ENCODE data around the gene PEDS1. TPM values are rescaled to one million over a fixed set of nuclear protein-coding genes. Genes with fewer than 3 reads are reported as not detected.

The PEDS1 gene
- total and polyA plus RNA-seq, 2 of the 8 experiments (the other 6 are each of a cell fraction or from before 2014, with no cell fraction given): 28.9 to 75.9 TPM

DNA sequence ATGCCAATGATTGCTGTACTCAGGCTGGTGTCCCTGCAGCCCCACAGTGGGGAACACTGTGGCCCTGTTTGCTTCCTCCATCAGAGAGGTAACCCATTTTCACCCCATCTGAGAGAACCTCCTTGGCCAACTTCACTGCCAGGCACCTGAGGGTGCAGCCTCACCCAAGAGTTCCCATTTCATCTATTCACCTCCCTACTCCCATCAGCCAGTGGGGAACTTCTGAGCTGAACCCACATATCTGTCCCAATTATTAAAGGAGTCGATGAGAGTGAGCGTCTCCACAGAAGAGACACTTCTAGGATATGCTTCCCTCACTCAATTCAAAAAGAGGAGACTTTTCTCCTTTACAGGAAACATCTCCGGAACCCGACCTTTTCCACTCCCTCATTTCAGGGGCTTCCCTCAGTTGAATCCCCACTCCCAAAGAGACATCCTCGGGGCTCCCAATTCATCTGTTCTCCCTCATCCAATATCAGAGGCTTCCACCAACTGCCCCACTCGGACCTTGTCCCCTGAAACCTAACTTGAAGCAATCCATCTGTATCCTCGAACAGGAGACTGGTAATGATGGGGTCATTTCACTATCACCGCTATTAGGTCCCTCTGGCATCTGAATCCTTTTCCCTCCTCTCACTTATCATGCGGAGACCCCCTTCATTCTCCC lies 41.6 kb downstream of the PEDS1 start (continued):
- no peak for TF ChIP-seq SAP30 (IDR thresholded peaks at IDR 0.05; ENCODE audit: insufficient read depth, insufficient replicate concordance, low read length)
- TF ChIP-seq RAD21 (IDR thresholded peaks at IDR 0.05 in 1 of 2, conservative IDR thresholded peaks at IDR 0.05 in 1 of 2; ENCODE audit: low read depth in 2 of 2, low read length in 2 of 2): no peak
- 0 out of 4 replicates have a peak, but pooled peaks of 1 of the 2 experiments have one; percentile 3 for TF ChIP-seq SIN3A (conservative IDR thresholded peaks at IDR 0.05 in 1 of 2, IDR thresholded peaks at IDR 0.05 in 1 of 2; ENCODE audit: low read depth in 1 of 2, low read length in 2 of 2)
- TF ChIP-seq TAF7 (optimal IDR thresholded peaks at IDR 0.05; ENCODE audit: borderline replicate concordance, low read depth, low read length): no peak
- TF ChIP-seq JUND (IDR thresholded peaks at IDR 0.05; ENCODE audit: low read length): no peak
- TF ChIP-seq, protein P1, sequence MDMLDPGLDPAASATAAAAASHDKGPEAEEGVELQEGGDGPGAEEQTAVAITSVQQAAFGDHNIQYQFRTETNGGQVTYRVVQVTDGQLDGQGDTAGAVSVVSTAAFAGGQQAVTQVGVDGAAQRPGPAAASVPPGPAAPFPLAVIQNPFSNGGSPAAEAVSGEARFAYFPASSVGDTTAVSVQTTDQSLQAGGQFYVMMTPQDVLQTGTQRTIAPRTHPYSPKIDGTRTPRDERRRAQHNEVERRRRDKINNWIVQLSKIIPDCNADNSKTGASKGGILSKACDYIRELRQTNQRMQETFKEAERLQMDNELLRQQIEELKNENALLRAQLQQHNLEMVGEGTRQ (IDR thresholded peaks at IDR 0.05; ENCODE audit: low read length): no peak
- TF ChIP-seq RXRA (IDR thresholded peaks at IDR 0.05; ENCODE audit: insufficient read depth, low read depth, low read length): no peak
- no peak for TF ChIP-seq SRF (IDR thresholded peaks at IDR 0.05; ENCODE audit: low read depth, low read length)
- no peak for TF ChIP-seq CTBP2 (IDR thresholded peaks at IDR 0.05; ENCODE audit: borderline replicate concordance, insufficient read depth, insufficient read length, low read length)
